Thymus (tissue), 11 donors: ENCODE results near the gene SNCAIP. TPM values are rescaled to one million over a fixed set of nuclear protein-coding genes. Genes with fewer than 3 reads are reported as not detected.
A peak's percentile ranks its signal among the peaks of the same experiment; 100 is the strongest.

Source experiments
- DNase-seq, 9 donors: peaks; one replicate each; pipeline ENCODE4 v3.0.0-alpha.2; 2013; ENCODE audit warnings: low spot score in 9 of 9, low read depth in 6 of 9, missing footprints in 1 of 9
- H3K27ac ChIP-seq, 2 donors: one replicate each; pipeline ENCODE4 v1.5.1; 2013; ENCODE audit warnings: control low read depth in 1 of 2, low read depth in 1 of 2, low read length in 1 of 2, mild to moderate bottlenecking in 1 of 2, moderate library complexity in 1 of 2
- H3K27me3 ChIP-seq, 2 donors: one replicate each; pipeline ENCODE4 v1.5.1; 2013; ENCODE audit warnings: low read length in 1 of 2; ENCODE audit not compliant: control insufficient read depth in 2 of 2, insufficient read depth in 1 of 2
- H3K36me3 ChIP-seq, 2 donors: one replicate each; pipeline ENCODE4 v1.5.1; 2013; ENCODE audit warnings: low read length in 1 of 2, mild to moderate bottlenecking in 1 of 2, moderate library complexity in 1 of 2; ENCODE audit not compliant: control insufficient read depth in 2 of 2, insufficient read depth in 2 of 2
- H3K4me1 ChIP-seq, 2 donors: one replicate each; pipeline ENCODE4 v1.5.1; 2013; ENCODE audit warnings: low read length in 2 of 2; ENCODE audit not compliant: control insufficient read depth in 2 of 2, insufficient read depth in 2 of 2
- H3K4me3 ChIP-seq, 2 donors: one replicate each; pipeline ENCODE4 v1.5.1; 2013; ENCODE audit warnings: low read length in 2 of 2, control low read depth in 1 of 2, mild to moderate bottlenecking in 1 of 2
- H3K9me3 ChIP-seq, 2 donors: one replicate each; pipeline ENCODE4 v1.5.1; 2013; ENCODE audit warnings: low read length in 1 of 2, mild to moderate bottlenecking in 1 of 2; ENCODE audit not compliant: control insufficient read depth in 2 of 2, insufficient read depth in 1 of 2
- WGBS: extraction: QIAGEN DNeasy Blood & Tissue Kit; methylation state at CpG from one replicate; pipeline ENCODE4 v1.1.7; 2013; 5-methylcytosine and 5-hydroxymethylcytosine counted together
- polyA plus RNA-seq: library from polyadenylated mRNA; stranded (reverse); fragments of 200-250 nt; gene quantifications from one replicate; pipeline ENCODE4 v1.2.3, GENCODE V29; 2013
- total RNA-seq: library from RNA; stranded (reverse); fragments of 120-200 nt; gene quantifications from one replicate; pipeline ENCODE4 v1.2.4, GENCODE V29; 2013
- donor health status: healthy.

The SNCAIP gene
- total and polyA plus RNA-seq, 2 donors, result 5.2 to 7.4 TPM

GRCh38 chr5:122421374-122422079 lies 109.5 kb downstream of the SNCAIP start:
- 82% methylated on average over 2 of the region's 2 CpGs for WGBS
- no peaks in the 10 kb centered on the region for H3K4me1 ChIP-seq
- peak in 2 of 9 donors; percentile 7 to 15 for DNase-seq
- H3K27me3 ChIP-seq, result no peaks in the 10 kb centered on the region
- no peak overlapping the region for H3K27ac ChIP-seq
- H3K36me3 ChIP-seq, result no peaks in the 10 kb centered on the region
- H3K4me3 ChIP-seq, result no peak overlapping the region
- H3K9me3 ChIP-seq, result no peaks in the 10 kb centered on the region

- no peak overlapping the region for H3K4me3 ChIP-seq
- no peaks in the 10 kb centered on the region for H3K36me3 ChIP-seq
- H3K4me1 ChIP-seq, result no peaks in the 10 kb centered on the region
- 87% methylated on average over 4 of the region's 4 CpGs for WGBS
- no peak for DNase-seq
- no peak overlapping the region for H3K27ac ChIP-seq
- no peaks in the 10 kb centered on the region for H3K27me3 ChIP-seq
- no peaks in the 10 kb centered on the region for H3K9me3 ChIP-seq
These were observed 111.2 kb downstream of the SNCAIP start for GRCh38 chr5:122423221-122423620.

DNA sequence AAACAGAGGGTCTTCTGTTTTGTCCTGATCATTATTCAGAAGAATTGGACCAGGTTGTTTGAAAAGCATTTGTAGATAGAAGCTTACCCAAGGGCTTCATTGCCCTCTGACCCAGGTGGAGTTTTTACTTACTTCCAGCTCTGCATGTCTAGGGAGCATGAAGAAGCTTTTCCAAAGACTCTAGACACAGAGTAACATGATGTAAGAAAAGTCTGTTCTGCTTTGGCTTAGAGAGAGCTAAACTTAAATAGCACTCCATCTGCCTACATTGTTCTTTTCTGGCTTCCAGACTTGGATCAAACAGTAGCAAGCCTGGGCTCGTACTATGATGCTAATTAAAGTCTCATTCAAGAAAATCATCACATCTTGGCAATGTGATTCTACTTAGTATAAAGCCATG lies 112.1 kb downstream of the SNCAIP start:
- H3K4me3 ChIP-seq, result no peak overlapping the region
- H3K4me1 ChIP-seq, result no peaks in the 10 kb centered on the region
- no peaks in the 10 kb centered on the region for H3K27me3 ChIP-seq
- DNase-seq, result no peak
- no peaks in the 10 kb centered on the region for H3K9me3 ChIP-seq
- no peak overlapping the region for H3K27ac ChIP-seq
- no peaks in the 10 kb centered on the region for H3K36me3 ChIP-seq
- WGBS, result 63% methylated on average over 1 of the region's 1 CpG

DNA sequence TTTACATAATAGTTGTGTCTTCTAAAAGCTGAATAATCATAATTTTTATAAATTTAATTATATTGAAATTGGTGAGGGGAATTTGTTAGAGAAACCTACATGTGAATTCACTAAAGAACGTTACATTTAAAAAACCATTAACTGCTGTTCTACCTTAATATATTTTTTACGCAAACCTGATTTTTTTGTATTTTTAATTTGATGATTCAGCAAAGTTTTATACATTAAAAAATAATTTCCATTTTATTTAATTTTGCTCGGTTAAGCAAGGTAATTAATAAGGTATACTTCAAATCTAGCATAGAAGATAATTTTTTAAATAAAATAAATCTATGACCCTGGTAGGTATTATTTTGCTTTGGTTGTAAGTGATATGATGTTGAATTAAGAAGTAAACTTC lies 114.3 kb downstream of the SNCAIP start:
- 96% methylated on average over 3 of the region's 3 CpGs for WGBS
- no peak overlapping the region for H3K27ac ChIP-seq
- H3K9me3 ChIP-seq, result no peaks in the 10 kb centered on the region
- no peaks in the 10 kb centered on the region for H3K4me1 ChIP-seq
- H3K27me3 ChIP-seq, result no peaks in the 10 kb centered on the region
- H3K4me3 ChIP-seq, result no peak overlapping the region
- no peak for DNase-seq
- no peaks in the 10 kb centered on the region for H3K36me3 ChIP-seq

GRCh38 chr5:122427621-122428020 lies 115.6 kb downstream of the SNCAIP start:
- no peaks in the 10 kb centered on the region for H3K27me3 ChIP-seq
- no peak overlapping the region for H3K27ac ChIP-seq
- no peaks in the 10 kb centered on the region for H3K9me3 ChIP-seq
- H3K4me3 ChIP-seq, result no peak overlapping the region
- WGBS, result 93% methylated on average over 2 of the region's 2 CpGs
- H3K4me1 ChIP-seq, result no peaks in the 10 kb centered on the region
- DNase-seq, result no peak
- no peaks in the 10 kb centered on the region for H3K36me3 ChIP-seq

GRCh38 chr5:122429545-122430318 lies 117.7 kb downstream of the SNCAIP start:
- Histone ChIP-seq H3K4me3 (no peak overlapping the region), H3K36me3 (no peaks in the 10 kb centered on the region), H3K4me1 (no peaks in the 10 kb centered on the region), H3K27ac (no peak overlapping the region), H3K27me3 (no peaks in the 10 kb centered on the region), H3K9me3 (no peaks in the 10 kb centered on the region)
- 91% methylated on average over 7 of the region's 7 CpGs for WGBS
- no peak for DNase-seq

DNA sequence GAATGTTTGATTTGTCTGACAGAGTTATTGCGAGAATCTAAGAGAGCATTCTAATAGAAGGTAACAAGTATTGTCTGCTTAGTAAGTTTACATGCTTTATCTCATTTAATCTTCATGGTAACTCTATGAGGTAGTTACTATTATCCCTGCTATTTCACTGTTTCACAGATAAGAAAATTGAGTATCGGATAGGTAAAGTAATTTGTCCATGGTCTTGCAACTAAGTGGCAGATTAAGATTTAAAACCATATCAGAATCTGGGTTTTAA lies 118.2 kb downstream of the SNCAIP start:
- H3K4me1 ChIP-seq, result no peaks in the 10 kb centered on the region
- WGBS, result 97% methylated on average over 2 of the region's 2 CpGs
- no peak overlapping the region for H3K4me3 ChIP-seq

DNA sequence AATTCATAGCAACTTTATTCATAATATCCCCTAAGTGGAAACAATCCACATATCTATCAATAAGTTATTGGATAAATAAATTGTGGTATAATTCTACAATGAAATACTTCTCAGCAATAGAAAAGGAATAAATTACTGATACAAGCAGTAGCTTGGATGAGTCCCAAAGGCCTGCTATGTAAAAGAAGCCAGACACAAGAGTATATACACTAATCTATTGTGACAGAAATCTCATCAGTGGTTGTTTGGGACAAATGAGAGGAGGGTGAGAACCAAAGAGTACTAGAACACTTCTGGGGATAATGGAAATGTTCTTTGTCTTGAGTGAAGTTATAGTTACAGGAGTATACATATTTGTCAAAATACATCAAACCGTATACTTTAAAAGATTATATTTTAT lies 119.3 kb downstream of the SNCAIP start:
- Histone ChIP-seq H3K27me3 (no peaks in the 10 kb centered on the region), H3K36me3 (no peaks in the 10 kb centered on the region), H3K4me3 (no peak overlapping the region), H3K27ac (no peak overlapping the region), H3K4me1 (no peaks in the 10 kb centered on the region), H3K9me3 (no peaks in the 10 kb centered on the region)
- WGBS, result 97% methylated on average over 1 of the region's 1 CpG
- no peak for DNase-seq

More for the DNA sequence above, 118.2 kb downstream of the SNCAIP start:
- no peaks in the 10 kb centered on the region for H3K9me3 ChIP-seq
- DNase-seq, result no peak
- H3K27ac ChIP-seq, result no peak overlapping the region
- no peaks in the 10 kb centered on the region for H3K27me3 ChIP-seq
- H3K36me3 ChIP-seq, result no peaks in the 10 kb centered on the region

- H3K27ac ChIP-seq, result no peak overlapping the region
- no peaks in the 10 kb centered on the region for H3K4me1 ChIP-seq
- 91% methylated on average over 5 of the region's 5 CpGs for WGBS
- DNase-seq, result no peak
- H3K4me3 ChIP-seq, result no peak overlapping the region
- no peaks in the 10 kb centered on the region for H3K9me3 ChIP-seq
- H3K36me3 ChIP-seq, result no peaks in the 10 kb centered on the region
- no peaks in the 10 kb centered on the region for H3K27me3 ChIP-seq
These were observed 122.4 kb downstream of the SNCAIP start for GRCh38 chr5:122434205-122434970.
